Liver (tissue), 9 donors: ENCODE results near the gene ERAL1. TPM values are rescaled to one million over a fixed set of nuclear protein-coding genes. Genes with fewer than 3 reads are reported as not detected.
"Not testable (repeated sequence)": the region's sequence is repeated elsewhere in the genome, so short reads cannot be mapped to it uniquely, and the experiment has no call there.

Experiments
- DNase-seq: peaks from one replicate; pipeline ENCODE4 v3.0.0-alpha.2; 2017; ENCODE audit warnings: low spot score
- H3K27ac ChIP-seq, 2 donors: one replicate each; pipeline ENCODE4 v1.7.0; 2013; ENCODE audit warnings: inconsistent platforms in 2 of 2, low read length in 2 of 2, control low read depth in 1 of 2, low read depth in 1 of 2, mild to moderate bottlenecking in 1 of 2
- H3K27me3 ChIP-seq, 4 donors: one replicate each; pipeline versions ENCODE4 v1.6.1 to v1.7.0; 2013; ENCODE audit warnings: low read length in 3 of 4, inconsistent platforms in 1 of 4, mild to moderate bottlenecking in 1 of 4, moderate library complexity in 1 of 4; ENCODE audit not compliant: control insufficient read depth in 4 of 4, insufficient read depth in 4 of 4
- H3K36me3 ChIP-seq, 4 donors: one replicate each; pipeline versions ENCODE4 v1.6.1 to v1.7.0; 2013; ENCODE audit warnings: low read length in 3 of 4, mild to moderate bottlenecking in 3 of 4, low read depth in 1 of 4, moderate library complexity in 1 of 4; ENCODE audit not compliant: control insufficient read depth in 4 of 4, insufficient read depth in 3 of 4
- H3K4me1 ChIP-seq, 4 donors: one replicate each; pipeline versions ENCODE4 v1.6.1 to v1.7.0; 2013; ENCODE audit warnings: low read length in 3 of 4, mild to moderate bottlenecking in 3 of 4, moderate library complexity in 1 of 4; ENCODE audit not compliant: control insufficient read depth in 4 of 4, insufficient read depth in 4 of 4
- H3K4me3 ChIP-seq, 3 donors: one replicate each; pipeline versions ENCODE4 v1.6.1 to v1.7.0; 2013; ENCODE audit warnings: low read length in 3 of 3, control low read depth in 1 of 3, low read depth in 1 of 3, mild to moderate bottlenecking in 1 of 3
- H3K9ac ChIP-seq, 2 donors: one replicate each; pipeline ENCODE4 v1.7.0; 2013; ENCODE audit warnings: low read length in 2 of 2, mild to moderate bottlenecking in 2 of 2, moderate library complexity in 2 of 2, control low read depth in 1 of 2, low read depth in 1 of 2
- H3K9me3 ChIP-seq, 4 donors: one replicate each; pipeline versions ENCODE4 v1.6.1 to v1.7.0; 2013; ENCODE audit warnings: low read length in 3 of 4; ENCODE audit not compliant: control insufficient read depth in 4 of 4
- EGR1 ChIP-seq, 2 donors: IDR thresholded peaks; 2 replicates each; pipeline ENCODE4 v1.6.1; 2016 to 2018; ENCODE audit warnings: antibody characterized with exemption in 2 of 2, low read depth in 2 of 2
- FOXA1 ChIP-seq: IDR thresholded peaks from 2 replicates; pipeline ENCODE4 v1.6.1; 2016; ENCODE audit warnings: antibody characterized with exemption
- HNF4A ChIP-seq, 2 donors: conservative IDR thresholded peaks; 2 replicates each; pipeline ENCODE4 v1.6.1; 2016; ENCODE audit warnings: antibody characterized with exemption in 2 of 2, mild to moderate bottlenecking in 2 of 2
- HNF4G ChIP-seq: IDR thresholded peaks from 2 replicates; pipeline ENCODE4 v1.6.1; 2016; ENCODE audit warnings: antibody characterized with exemption
- JUND ChIP-seq, 2 donors: IDR thresholded peaks; 2 replicates each; pipeline ENCODE4 v1.6.1; 2016; ENCODE audit warnings: antibody characterized with exemption in 2 of 2
- NR2F2 ChIP-seq: IDR thresholded peaks from 2 replicates; pipeline ENCODE4 v1.6.1; 2016; ENCODE audit warnings: antibody characterized with exemption
- RAD21 ChIP-seq, 2 donors: IDR thresholded peaks; 2 replicates each; pipeline ENCODE4 v1.6.1; 2016; ENCODE audit warnings: antibody characterized with exemption in 2 of 2, mild to moderate bottlenecking in 2 of 2
- REST ChIP-seq: IDR thresholded peaks from 2 replicates; pipeline ENCODE4 v1.6.1; 2016; ENCODE audit warnings: antibody characterized with exemption, mild to moderate bottlenecking
- RXRA ChIP-seq, 2 donors: IDR thresholded peaks; 2 replicates each; pipeline ENCODE4 v1.6.1; 2017 to 2018; ENCODE audit warnings: antibody characterized with exemption in 2 of 2, mild to moderate bottlenecking in 1 of 2
- SP1 ChIP-seq: IDR thresholded peaks from 2 replicates; pipeline ENCODE4 v1.6.1; 2018; ENCODE audit warnings: antibody characterized with exemption, mild to moderate bottlenecking
- TAF1 ChIP-seq: conservative IDR thresholded peaks from 2 replicates; pipeline ENCODE4 v1.6.1; 2016; ENCODE audit warnings: antibody characterized with exemption, mild to moderate bottlenecking
- YY1 ChIP-seq: IDR thresholded peaks from 2 replicates; pipeline ENCODE4 v1.6.1; 2016; ENCODE audit warnings: antibody characterized with exemption, mild to moderate bottlenecking
- ZBTB33 ChIP-seq: IDR thresholded peaks from 2 replicates; pipeline ENCODE4 v1.6.1; 2016; ENCODE audit warnings: antibody characterized with exemption
- WGBS: extraction: QIAGEN DNeasy Blood & Tissue Kit; methylation state at CpG from one replicate; pipeline ENCODE4 v1.1.7; 2013; 5-methylcytosine and 5-hydroxymethylcytosine counted together
- polyA plus RNA-seq, 2 donors: library from polyadenylated mRNA; stranded (reverse) in 1 of 2; unstranded in 1 of 2; fragments of 200-250 nt in 1 of 2; fragments of >200 nt in 1 of 2; fragmentation: Nextera tagmentation in 1 of 2; extraction: Ambion mirVana in 1 of 2; gene quantifications; one replicate each; pipeline versions ENCODE4 v1.2.1 to v1.2.3, GENCODE V29; 2013 to 2015
- total RNA-seq, 2 donors: library from RNA; depleted of rRNA; stranded (reverse); fragments of >200 nt; gene quantifications; one replicate each; pipeline ENCODE4 v1.2.3, GENCODE V29; 2014
- TF ChIP-seq, protein P1 (sequence below): fragments of 150-350 bp; IDR thresholded peaks from 2 replicates; pipeline ENCODE4 v1.5.1; 2017; ENCODE audit warnings: improper control_type of control experiment, low read depth, low read length; ENCODE audit not compliant: missing input control
- TF ChIP-seq, protein P2 (sequence below): IDR thresholded peaks from 2 replicates; pipeline ENCODE4 v1.6.1; 2016; ENCODE audit warnings: antibody characterized with exemption
- donor health status: healthy.
- donor health status: healthy.
- donor health status: healthy.
- donor health status: healthy.
- donor health status: healthy.

Gene ERAL1
- total and polyA plus RNA-seq, 4 donors, result 17.3 to 34.5 (median 29.5) TPM

DNA sequence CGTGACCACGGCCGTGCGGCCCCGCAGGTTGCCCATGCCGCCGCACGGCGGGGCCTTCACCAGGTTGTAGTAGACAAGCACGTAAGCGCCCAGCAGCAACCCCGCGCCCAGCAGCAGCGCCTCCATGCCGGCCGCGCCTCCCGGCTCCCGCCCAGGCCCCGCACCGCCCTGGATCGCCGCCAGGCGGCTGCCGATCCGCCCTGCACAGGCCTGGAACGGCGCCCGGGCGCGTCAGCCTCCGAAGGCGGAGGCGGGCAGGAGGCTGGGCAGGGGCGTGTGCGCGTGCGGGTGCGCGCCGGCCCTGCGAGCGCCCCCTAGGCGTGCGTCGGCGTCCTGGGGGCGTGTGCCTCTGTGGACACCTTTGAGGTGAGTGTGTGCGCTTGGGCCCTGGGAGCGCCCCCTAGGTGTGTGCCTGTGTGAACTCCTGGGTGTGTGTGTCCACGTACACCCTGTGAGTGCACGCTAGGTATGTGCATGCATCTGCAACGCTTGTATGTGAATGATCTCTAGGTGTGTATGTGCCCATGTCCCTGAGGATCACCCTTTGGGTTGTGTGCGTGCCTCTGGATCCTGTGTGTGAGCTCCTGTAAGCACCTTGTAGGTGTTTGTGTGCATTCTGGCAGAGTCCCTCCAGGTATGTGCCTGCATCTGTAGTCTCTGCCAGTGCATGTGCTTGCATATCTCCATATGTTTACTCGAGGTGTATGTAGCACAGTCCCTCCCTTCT, 48.2 kb downstream of the ERAL1 start, which contains the start of gene DHRS13:
DHRS13 (minus strand) TSS at position 261 of the 727 bp plus-strand sequence; CDS start at position 126, 135 bp downstream.
- H3K4me1 ChIP-seq, result peaks cover 8 to 20% (median 15%) of the 10 kb centered on the region in 4 donors
- H3K36me3 ChIP-seq, result peaks cover 8 to 19% (median 10%) of the 10 kb centered on the region in 4 donors
- H3K9me3 ChIP-seq, result no peaks in the 10 kb centered on the region
- peak; percentile 95 for DNase-seq
- peak within 1 kb of the TSS in 1 of 2 donors; percentile 28 for H3K9ac ChIP-seq
- no peaks in the 10 kb centered on the region for H3K27me3 ChIP-seq
- WGBS, result under 1% methylated on average over 55 of the region's 55 CpGs
- H3K4me3 ChIP-seq, result peak within 1 kb of the TSS; percentile 56 to 79 (median 76)
- peak within 1 kb of the TSS; percentile 83 to 84 for H3K27ac ChIP-seq
- no peak for TF ChIP-seq SP1
- TF ChIP-seq HNF4A (conservative IDR thresholded peaks at IDR 0.05), result peak in 1 of 2 donors; percentile 24
- TF ChIP-seq HNF4G, result no peak
- TF ChIP-seq, protein P1, sequence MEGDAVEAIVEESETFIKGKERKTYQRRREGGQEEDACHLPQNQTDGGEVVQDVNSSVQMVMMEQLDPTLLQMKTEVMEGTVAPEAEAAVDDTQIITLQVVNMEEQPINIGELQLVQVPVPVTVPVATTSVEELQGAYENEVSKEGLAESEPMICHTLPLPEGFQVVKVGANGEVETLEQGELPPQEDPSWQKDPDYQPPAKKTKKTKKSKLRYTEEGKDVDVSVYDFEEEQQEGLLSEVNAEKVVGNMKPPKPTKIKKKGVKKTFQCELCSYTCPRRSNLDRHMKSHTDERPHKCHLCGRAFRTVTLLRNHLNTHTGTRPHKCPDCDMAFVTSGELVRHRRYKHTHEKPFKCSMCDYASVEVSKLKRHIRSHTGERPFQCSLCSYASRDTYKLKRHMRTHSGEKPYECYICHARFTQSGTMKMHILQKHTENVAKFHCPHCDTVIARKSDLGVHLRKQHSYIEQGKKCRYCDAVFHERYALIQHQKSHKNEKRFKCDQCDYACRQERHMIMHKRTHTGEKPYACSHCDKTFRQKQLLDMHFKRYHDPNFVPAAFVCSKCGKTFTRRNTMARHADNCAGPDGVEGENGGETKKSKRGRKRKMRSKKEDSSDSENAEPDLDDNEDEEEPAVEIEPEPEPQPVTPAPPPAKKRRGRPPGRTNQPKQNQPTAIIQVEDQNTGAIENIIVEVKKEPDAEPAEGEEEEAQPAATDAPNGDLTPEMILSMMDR, result peak; percentile 82
- peak; percentile 14 for TF ChIP-seq REST
- no peak for TF ChIP-seq YY1
- TF ChIP-seq, protein P2, sequence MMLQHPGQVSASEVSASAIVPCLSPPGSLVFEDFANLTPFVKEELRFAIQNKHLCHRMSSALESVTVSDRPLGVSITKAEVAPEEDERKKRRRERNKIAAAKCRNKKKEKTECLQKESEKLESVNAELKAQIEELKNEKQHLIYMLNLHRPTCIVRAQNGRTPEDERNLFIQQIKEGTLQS, result no peak
- no peak for TF ChIP-seq TAF1
- peak; percentile 34 to 71 for TF ChIP-seq RAD21 (IDR thresholded peaks at IDR 0.05)
- peak; percentile 75 for TF ChIP-seq ZBTB33
- TF ChIP-seq NR2F2, result no peak
- TF ChIP-seq EGR1 (IDR thresholded peaks at IDR 0.05; ENCODE audit: low read depth in 2 of 2), result peak in 1 of 2 donors; percentile 57
- TF ChIP-seq RXRA (IDR thresholded peaks at IDR 0.05), result peak in 1 of 2 donors; percentile 58
- TF ChIP-seq FOXA1, result no peak
- peak in 1 of 2 donors; percentile 86 for TF ChIP-seq JUND (IDR thresholded peaks at IDR 0.05)

DNA sequence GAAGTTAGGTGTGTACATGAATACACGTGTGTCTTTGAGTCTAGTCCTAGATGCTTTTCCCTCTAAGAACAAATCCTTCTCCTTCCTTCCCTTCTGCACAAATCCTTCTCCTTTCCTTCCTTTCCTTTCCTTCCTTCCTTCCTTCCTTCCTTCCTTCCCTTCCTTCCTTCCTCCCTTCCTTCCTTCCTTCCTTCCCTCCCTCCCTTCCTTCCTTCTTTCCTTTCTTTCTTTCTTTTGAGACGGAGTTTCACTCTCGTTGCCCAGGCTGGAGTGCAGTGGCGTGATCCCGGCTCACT, 48.7 kb downstream of the ERAL1 start:
- not testable (repeated sequence) for H3K4me3 ChIP-seq, H3K27ac ChIP-seq, H3K9me3 ChIP-seq, H3K27me3 ChIP-seq, H3K9ac ChIP-seq, DNase-seq
- peaks cover 11 to 24% (median 13%) of the 10 kb centered on the region in 4 donors for H3K36me3 ChIP-seq
- H3K4me1 ChIP-seq, result peaks cover 9 to 15% (median 12%) of the 10 kb centered on the region in 4 donors
- 68% methylated on average over 5 of the region's 5 CpGs for WGBS
